Measurements from ENCODE around the gene UBN2. TPM values are rescaled to one million over a fixed set of nuclear protein-coding genes. Genes with fewer than 3 reads are reported as not detected.
"Not testable (repeated sequence)": the region's sequence is repeated elsewhere in the genome, so short reads cannot be mapped to it uniquely, and the experiment has no call there.

Gene UBN2
- total RNA-seq, 4 donors from 2014 or later: 18.0 to 46.2 (median 22.6) TPM

DNA sequence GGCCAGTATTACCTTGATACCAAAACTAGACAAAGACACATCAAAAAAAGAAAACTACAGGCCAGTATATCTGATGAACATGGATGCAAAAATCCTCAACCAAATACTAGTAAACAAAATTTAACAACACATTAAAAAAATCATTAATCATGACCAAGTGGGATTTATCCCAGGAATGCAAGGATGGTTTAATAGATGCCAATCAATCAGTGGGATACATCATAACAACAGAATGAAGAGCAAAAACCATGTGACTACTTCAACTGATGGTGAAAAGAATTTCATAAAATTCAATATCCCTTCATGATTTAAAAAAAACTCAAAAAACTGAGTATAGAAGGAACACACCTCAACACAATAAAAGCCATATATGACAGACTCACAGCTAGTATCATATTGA lies 25.2 kb upstream of the UBN2 start:
- no peak overlapping the region for H3K27ac ChIP-seq
- peaks cover 0 to 12% (median 0%) of the 10 kb centered on the region in 4 donors for H3K9me3 ChIP-seq
- no peak for DNase-seq
- H3K4me1 ChIP-seq: no peaks in the 10 kb centered on the region
- H3K27me3 ChIP-seq: no peaks in the 10 kb centered on the region
- H3K4me3 ChIP-seq: no peak overlapping the region
- H3K36me3 ChIP-seq: no peaks in the 10 kb centered on the region
- no peak for TF ChIP-seq POLR2A (IDR thresholded peaks at IDR 0.05)
- TF ChIP-seq, protein P1, sequence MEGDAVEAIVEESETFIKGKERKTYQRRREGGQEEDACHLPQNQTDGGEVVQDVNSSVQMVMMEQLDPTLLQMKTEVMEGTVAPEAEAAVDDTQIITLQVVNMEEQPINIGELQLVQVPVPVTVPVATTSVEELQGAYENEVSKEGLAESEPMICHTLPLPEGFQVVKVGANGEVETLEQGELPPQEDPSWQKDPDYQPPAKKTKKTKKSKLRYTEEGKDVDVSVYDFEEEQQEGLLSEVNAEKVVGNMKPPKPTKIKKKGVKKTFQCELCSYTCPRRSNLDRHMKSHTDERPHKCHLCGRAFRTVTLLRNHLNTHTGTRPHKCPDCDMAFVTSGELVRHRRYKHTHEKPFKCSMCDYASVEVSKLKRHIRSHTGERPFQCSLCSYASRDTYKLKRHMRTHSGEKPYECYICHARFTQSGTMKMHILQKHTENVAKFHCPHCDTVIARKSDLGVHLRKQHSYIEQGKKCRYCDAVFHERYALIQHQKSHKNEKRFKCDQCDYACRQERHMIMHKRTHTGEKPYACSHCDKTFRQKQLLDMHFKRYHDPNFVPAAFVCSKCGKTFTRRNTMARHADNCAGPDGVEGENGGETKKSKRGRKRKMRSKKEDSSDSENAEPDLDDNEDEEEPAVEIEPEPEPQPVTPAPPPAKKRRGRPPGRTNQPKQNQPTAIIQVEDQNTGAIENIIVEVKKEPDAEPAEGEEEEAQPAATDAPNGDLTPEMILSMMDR (IDR thresholded peaks at IDR 0.05): no peak

DNA sequence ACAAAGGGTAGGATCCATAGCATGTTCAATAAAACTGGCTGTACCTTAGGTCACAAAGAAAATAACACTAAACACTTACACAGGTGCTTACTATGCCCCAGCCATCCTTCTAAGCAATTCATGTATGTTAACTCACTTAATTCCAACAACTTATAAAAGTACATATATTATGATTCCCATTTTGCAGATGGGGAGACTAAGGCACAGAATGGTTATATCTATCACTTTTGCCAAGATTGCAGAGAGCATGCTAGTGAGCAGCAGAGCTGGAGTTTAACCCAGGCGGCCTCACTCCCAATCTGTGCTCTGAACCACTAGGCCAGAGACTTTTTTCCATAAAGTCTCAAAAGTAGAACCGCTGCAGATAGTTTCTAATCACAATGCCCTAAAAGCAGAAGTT lies 18.9 kb upstream of the UBN2 start:
- no peaks in the 10 kb centered on the region for H3K4me1 ChIP-seq
- H3K4me3 ChIP-seq: no peak overlapping the region
- DNase-seq: no peak
- no peaks in the 10 kb centered on the region for H3K27me3 ChIP-seq
- TF ChIP-seq POLR2A (IDR thresholded peaks at IDR 0.05): no peak
- no peaks in the 10 kb centered on the region for H3K36me3 ChIP-seq
- H3K9me3 ChIP-seq: no peaks in the 10 kb centered on the region
- no peak overlapping the region for H3K27ac ChIP-seq

DNA sequence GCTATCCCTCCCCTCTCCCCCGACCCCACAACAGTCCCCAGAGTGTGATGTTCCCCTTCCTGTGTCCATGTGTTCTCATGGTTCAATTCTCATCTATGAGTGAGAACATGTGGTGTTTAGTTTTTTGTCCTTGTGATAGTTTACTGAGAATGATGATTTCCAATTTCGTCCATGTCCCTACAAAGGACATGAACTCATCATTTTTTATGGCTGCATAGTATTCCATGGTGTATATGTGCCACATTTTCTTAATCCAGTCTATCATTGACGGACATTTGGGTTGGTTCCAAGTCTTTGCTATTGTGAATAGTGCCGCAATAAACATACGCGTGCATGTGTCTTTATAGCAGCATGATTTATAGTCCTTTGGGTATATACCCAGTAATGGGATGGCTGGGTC lies 17.5 kb upstream of the UBN2 start:
- not testable (repeated sequence) for H3K36me3 ChIP-seq, H3K27me3 ChIP-seq, H3K9me3 ChIP-seq

DNA sequence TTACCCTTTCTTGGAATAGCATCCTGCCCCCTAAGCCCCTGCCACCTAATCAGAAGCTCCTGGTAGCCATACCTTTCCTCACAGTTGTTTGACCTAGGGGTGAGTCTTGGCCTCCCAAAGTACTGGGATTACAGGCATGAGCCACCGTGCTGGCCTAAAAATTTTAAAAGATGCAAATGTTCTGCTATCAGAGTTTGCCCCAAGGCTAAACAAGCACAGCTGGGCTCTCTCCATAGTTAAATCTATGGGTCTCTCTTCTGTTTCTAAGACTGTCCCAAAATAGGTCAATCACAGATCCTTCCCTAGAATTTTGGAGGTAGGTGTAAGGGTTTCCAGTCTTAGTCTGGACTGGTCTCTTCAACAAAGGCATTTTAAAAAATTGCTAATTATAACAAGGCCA lies 12.9 kb upstream of the UBN2 start:
- no peaks in the 10 kb centered on the region for H3K4me1 ChIP-seq
- no peak overlapping the region for H3K4me3 ChIP-seq
- TF ChIP-seq, protein P1 (IDR thresholded peaks at IDR 0.05): no peak
- no peak for TF ChIP-seq POLR2A (IDR thresholded peaks at IDR 0.05)
- no peaks in the 10 kb centered on the region for H3K27me3 ChIP-seq
- no peaks in the 10 kb centered on the region for H3K9me3 ChIP-seq
- H3K36me3 ChIP-seq: no peaks in the 10 kb centered on the region
- DNase-seq: no peak
- H3K27ac ChIP-seq: no peak overlapping the region

More for the DNA sequence above, 17.5 kb upstream of the UBN2 start:
- not testable (repeated sequence) for H3K4me3 ChIP-seq, DNase-seq, H3K4me1 ChIP-seq, H3K27ac ChIP-seq

DNA sequence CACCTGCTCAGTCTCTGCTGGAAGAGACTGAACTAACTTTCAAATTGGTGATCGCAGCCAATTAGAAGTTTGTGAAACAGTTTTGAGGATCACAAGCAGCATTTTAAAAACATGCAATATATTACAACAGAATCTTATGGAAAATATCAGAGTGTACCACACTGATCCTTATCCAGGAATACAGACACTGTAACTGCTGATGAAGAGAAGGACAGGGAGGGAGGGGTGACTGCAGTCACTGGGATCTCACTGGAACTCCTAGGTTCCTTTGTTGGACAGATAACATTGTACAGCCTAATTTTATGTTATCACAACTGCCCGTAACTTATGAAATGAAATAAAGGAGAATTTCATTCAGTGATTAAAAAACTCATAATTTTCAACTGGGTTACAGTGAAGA lies 6.8 kb upstream of the UBN2 start:
- no peaks in the 10 kb centered on the region for H3K4me1 ChIP-seq
- no peak overlapping the region for H3K27ac ChIP-seq
- no peaks in the 10 kb centered on the region for H3K36me3 ChIP-seq
- no peak overlapping the region for H3K4me3 ChIP-seq
- H3K27me3 ChIP-seq: no peaks in the 10 kb centered on the region
- no peak for TF ChIP-seq POLR2A (IDR thresholded peaks at IDR 0.05)
- TF ChIP-seq, protein P1 (IDR thresholded peaks at IDR 0.05): no peak
- H3K9me3 ChIP-seq: no peaks in the 10 kb centered on the region
- DNase-seq: no peak

DNA sequence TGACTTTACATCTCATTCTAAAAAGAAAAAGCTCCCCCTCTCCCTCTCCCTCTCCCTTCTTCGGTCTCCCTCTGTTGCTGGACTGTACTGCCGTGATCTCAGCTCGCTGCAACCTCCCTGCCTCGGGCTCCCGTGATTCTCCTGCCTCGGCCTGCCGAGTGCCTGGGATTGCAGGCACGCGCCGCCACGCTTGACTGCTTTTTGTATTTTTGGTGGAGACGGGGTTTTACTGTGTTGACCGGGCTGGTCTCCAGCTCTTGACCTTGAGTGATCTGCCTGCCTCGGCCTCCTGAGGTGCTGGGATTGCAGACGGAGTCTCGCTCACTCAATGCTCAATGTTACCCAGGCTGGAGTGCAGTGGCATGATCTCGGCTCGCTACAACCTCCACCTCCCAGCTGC lies 6.2 kb upstream of the UBN2 start:
- H3K27me3 ChIP-seq, H3K4me3 ChIP-seq, H3K4me1 ChIP-seq, DNase-seq, H3K36me3 ChIP-seq, H3K27ac ChIP-seq, H3K9me3 ChIP-seq: not testable (repeated sequence)

DNA sequence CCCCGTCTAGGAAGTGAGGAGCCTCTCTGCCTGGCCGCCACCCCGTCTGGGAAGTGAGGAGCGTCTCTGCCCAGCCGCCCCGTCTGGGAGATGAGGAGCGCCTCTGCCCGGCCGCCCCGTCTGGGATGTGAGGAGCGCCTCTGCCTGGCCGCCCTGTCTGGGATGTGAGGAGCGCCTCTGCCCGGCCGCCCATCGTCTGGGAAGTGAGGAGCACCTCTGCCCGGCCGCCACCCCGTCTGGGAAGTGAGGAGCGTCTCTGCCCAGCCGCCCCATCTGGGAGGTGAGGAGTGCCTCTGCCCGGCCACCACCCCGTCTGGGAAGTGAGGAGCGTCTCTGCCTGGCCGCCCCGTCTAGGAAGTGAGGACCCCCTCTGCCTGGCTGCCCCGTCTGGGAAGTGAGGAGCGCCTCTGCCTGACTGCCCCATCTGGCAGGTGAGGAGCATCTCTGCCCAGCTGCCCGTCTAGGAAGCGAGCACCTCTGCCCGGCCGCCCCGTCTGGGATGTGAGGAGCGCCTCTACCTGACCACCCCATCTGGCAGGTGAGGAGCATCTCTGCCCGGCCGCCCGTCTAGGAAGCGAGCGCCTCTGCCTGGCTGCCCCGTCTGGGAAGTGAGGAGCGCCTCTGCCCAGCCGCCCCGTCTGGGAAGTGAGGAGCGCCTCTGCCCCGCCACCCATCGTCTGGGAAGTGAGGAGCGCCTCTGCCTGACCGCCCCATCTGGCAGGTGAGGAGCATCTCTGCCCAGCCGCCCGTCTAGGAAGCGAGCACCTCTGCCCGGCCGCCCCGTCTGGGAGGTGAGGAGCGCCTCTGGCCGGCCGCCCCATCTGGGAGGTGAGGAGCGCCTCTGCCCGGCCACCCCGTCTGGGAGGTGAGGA lies 5.5 kb upstream of the UBN2 start:
- not testable (repeated sequence) for DNase-seq, H3K36me3 ChIP-seq, H3K27ac ChIP-seq, H3K4me1 ChIP-seq, H3K9me3 ChIP-seq, H3K4me3 ChIP-seq, H3K27me3 ChIP-seq

DNA sequence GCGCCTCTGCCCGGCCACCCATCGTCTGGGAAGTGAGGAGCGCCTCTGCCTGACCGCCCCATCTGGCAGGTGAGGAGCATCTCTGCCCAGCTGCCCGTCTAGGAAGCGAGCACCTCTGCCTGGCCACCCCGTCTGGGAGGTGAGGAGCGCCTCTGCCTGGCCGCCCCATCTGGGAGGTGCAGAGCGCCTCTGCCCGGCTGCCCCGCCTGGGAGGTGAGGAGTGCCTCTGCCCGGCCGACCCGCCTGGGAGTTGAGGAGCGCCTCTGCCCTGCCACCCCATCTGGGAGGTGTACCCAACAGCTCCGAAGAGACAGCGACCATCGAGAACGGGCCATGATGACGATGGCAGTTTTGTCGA lies 4.9 kb upstream of the UBN2 start:
- H3K27ac ChIP-seq, H3K4me3 ChIP-seq, H3K4me1 ChIP-seq, H3K9me3 ChIP-seq, DNase-seq, H3K36me3 ChIP-seq, H3K27me3 ChIP-seq: not testable (repeated sequence)

DNA sequence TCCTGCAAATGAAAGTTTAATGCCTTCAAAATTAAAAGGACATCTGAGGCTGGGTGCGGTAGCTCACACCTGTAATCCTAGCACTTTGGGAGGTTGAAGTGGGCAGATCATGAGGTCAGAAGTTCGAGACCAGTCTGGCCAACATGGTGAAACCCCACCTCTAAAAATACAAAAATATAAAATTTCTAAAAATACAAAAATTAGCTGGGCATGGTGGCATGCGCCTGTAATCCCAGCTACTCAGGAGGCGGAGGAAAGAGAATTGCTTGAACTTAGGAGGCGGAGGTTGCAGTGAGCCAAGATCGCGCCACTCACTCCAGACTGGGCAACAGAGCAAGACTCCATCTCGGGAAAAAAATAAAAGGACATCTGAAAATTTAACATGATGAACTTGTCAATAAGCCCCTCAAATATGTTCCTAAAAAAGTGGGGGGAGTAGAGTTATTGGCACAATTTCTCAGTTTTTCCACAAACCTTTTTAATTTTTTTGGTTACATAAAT lies 4.0 kb upstream of the UBN2 start:
- H3K36me3 ChIP-seq, H3K4me1 ChIP-seq, H3K27me3 ChIP-seq, H3K27ac ChIP-seq, H3K4me3 ChIP-seq, H3K9me3 ChIP-seq, DNase-seq: not testable (repeated sequence)

Data from Peyer's patch (tissue), 4 donors.